Epithelial cell of esophagus (primary cell): ENCODE data around the gene DNM2.
A peak's percentile ranks its signal among the peaks of the same experiment; 100 is the strongest.

Experiments used
- DNase-seq: peaks from one replicate; pipeline ENCODE4 v3.0.0; 2010; ENCODE audit warnings: low read depth
- H3K4me3 ChIP-seq: 2 replicates; pipeline ENCODE4 v1.5.1; 2011; ENCODE audit warnings: mild to moderate bottlenecking, low read length, control low read depth
- TF ChIP-seq, protein P1 (sequence below): IDR thresholded peaks from 2 replicates; pipeline ENCODE4 v1.5.1; 2011; ENCODE audit warnings: low read depth, mild to moderate bottlenecking, low read length, control low read depth, inconsistent platforms; ENCODE audit not compliant: insufficient read depth; ENCODE audit errors: missing control alignments

DNM2 gene

DNA sequence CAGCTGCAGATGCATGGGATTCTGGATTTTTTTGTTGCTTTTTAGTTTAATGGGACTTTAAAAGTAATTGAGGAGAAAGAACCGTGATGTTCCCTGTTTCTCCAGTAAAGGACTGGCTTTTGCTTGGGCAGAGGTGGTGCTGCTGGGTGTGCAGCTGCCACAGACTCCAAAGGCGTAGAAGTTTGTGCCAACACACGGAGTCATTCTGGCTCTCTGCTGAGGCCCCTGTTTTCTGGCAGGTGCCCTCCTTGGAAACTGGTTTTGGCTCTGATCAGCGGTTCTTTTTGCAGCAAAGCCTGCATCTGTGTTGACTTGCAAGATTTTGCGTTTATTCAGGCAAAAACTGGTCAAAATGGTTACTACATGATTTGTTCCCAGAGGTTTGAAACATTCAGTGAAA is 32.7 kb upstream of the DNM2 start:
- H3K4me3 ChIP-seq = no peak overlapping the region
- TF ChIP-seq, protein P1, sequence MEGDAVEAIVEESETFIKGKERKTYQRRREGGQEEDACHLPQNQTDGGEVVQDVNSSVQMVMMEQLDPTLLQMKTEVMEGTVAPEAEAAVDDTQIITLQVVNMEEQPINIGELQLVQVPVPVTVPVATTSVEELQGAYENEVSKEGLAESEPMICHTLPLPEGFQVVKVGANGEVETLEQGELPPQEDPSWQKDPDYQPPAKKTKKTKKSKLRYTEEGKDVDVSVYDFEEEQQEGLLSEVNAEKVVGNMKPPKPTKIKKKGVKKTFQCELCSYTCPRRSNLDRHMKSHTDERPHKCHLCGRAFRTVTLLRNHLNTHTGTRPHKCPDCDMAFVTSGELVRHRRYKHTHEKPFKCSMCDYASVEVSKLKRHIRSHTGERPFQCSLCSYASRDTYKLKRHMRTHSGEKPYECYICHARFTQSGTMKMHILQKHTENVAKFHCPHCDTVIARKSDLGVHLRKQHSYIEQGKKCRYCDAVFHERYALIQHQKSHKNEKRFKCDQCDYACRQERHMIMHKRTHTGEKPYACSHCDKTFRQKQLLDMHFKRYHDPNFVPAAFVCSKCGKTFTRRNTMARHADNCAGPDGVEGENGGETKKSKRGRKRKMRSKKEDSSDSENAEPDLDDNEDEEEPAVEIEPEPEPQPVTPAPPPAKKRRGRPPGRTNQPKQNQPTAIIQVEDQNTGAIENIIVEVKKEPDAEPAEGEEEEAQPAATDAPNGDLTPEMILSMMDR = no peak
- no peak for DNase-seq

DNA sequence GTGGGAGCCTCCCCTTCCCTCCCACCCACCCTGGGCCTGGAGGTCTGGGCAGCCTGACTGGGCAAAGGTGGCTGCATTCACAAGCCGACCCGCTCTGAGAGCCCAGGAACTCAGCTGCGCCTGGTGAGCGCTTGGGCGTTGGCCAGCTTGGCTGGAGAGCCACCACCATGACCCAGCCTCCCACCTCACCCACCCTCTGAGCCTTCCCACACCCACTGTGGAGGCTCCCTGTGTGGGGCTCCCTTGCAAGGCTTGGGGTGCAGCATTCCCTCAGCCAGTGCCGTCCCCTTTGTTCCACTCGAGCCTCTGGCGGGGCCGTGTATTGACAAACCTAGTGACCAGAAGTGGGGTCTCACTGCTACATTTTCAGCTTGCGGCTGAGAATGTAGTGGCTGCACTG is 31.7 kb upstream of the DNM2 start:
- H3K4me3 ChIP-seq = no peak overlapping the region
- TF ChIP-seq, protein P1 = no peak
- DNase-seq = no peak

DNA sequence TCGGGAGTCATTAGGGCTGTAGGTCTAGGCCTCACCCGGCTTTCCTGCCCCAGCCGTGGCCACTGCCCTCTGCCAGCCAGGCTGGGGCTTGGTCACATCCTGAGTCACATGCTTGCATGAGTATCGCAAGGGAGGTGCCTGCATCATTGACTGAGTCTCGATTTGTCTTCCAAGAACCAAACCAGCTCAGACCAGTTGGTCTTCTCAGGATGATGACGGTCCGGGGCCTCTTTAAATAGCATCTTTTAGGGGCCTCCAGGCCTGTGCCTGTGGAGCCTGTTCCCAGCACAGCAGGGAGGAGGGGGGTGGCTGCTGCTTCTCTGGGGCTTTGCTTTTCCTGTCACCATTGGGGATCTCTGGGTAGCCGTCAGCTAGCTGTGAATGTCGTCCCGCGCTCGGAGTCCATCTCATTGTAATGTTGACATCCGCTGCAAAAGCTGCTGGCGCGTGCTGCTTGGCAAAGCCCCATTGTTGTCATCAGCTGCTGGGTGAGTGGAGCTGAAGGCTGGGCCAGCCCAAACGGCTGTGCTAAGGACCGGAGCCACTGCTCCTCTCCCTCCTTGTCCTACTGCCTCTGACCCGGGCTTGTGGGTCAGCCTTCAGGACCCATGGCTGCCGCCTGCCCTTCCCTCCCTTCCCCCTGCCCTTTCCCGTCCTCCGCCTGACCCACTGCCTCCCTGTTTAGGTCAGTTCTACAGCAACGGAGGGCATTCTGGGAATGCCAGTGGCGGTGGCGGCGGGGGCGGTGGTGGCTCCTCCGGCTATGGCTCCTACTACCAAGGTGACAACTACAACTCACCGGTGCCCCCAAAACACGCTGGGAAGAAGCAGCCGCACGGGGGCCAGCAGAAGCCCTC is 31.0 kb upstream of the DNM2 start:
- TF ChIP-seq, protein P1 = no peak
- H3K4me3 ChIP-seq = no peak overlapping the region
- peak; percentile 78 for DNase-seq

DNA sequence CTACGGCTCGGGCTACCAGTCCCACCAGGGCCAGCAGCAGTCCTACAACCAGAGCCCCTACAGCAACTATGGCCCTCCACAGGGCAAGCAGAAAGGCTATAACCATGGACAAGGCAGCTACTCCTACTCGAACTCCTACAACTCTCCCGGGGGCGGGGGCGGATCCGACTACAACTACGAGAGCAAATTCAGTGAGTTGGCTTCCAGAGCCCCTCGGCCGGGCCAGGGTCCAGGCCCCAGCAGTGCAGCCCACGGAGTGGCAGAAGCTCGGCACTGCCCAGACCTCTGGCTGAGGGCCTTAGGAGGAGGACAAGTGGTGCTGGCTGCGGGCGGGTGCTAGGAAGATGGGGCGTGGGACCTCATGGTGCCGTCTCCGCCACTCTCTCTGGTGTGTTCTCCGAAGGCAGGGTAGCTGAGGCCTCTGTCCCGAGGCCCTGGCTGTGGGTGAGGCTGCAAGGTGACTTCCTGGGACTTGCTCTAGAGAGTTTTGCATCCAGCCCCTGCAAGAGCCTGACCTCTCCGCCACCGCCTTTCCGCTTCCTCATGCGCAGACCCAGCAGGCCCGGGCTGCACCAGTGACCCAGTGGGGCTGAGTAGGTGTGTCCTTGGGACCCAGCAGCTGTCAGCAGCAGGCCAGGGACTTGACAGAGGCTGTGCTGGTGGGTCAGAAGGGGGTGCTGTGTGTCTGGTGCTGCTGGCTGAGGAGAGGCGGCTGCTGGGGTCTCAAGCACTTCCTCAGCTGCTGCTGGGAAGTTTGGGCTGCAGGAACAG is 30.2 kb upstream of the DNM2 start:
- no peak overlapping the region for H3K4me3 ChIP-seq
- TF ChIP-seq, protein P1 = no peak
- DNase-seq = no peak

DNA sequence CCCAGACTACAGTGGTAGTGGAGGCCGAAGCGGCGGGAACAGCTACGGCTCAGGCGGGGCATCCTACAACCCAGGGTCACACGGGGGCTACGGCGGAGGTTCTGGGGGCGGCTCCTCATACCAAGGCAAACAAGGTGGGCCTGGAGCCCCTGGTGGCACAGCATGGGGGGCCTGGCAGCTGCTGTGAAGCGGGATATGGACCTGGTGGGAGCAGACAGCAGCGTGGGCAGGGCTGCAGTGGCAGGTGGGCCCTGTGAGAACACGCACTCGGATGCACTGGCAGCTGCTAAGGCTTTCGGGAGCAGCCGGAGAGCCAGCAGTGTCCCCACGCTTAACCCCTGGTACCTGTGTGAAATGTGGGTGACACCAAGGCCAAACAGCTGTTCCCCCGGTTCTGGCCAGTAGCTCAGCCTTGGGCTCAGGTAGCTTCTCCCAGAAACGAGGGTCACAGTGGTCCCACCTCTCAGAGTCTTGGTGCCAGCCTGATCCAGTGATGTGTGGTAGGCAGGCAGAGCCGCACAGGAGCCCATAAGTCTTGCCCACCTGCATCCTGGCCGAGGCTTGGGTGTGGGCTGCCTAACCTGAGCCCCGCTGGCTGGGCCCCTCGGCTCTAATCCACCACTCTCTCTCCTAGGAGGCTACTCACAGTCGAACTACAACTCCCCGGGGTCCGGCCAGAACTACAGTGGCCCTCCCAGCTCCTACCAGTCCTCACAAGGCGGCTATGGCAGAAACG is 29.2 kb upstream of the DNM2 start:
- TF ChIP-seq, protein P1 = no peak
- DNase-seq = no peak
- H3K4me3 ChIP-seq = no peak overlapping the region

DNA sequence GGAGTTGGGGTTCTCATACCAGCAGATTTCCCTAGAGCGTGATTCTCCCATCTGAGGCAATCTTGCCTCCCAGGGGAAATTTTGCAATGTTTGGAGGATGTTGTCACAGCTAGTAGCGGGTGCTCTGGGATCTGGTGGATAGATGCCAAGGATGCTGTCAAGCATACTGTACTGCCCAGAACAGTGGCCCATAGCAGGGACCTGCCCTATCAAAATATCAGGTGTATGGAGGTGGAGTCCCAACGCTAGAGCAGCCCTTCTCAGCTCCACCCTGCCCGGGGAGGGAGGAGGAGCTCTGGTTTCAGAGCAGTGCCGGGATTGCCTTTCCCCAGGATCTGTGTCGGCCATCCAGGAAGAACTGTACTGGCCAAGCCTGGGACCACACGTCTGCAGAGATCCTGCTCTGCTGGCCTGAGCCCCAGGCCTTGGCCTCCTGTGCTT is 27.5 kb upstream of the DNM2 start:
- peak; percentile 36 for DNase-seq

More for the DNA sequence above, 27.5 kb upstream of the DNM2 start:
- TF ChIP-seq, protein P1 = no peak
- no peak overlapping the region for H3K4me3 ChIP-seq
